Neural crest cell (in vitro differentiated cells): ENCODE measurements around the gene PIK3R3. TPM values are rescaled to one million over a fixed set of nuclear protein-coding genes. Genes with fewer than 3 reads are reported as not detected.

Source experiments
- DNase-seq: peaks from one replicate; pipeline ENCODE4 v3.0.0; 2021; ENCODE audit warnings: low read depth, mixed read lengths, low spot score
- H3K27ac Mint-ChIP-seq: one replicate; pipeline ENCODE4 v1.8.0; 2021; ENCODE audit warnings: mild to moderate bottlenecking, mixed read lengths; ENCODE audit not compliant: unreplicated experiment
- H3K27me3 Mint-ChIP-seq: 2 replicates; pipeline ENCODE4 v1.8.0; 2021; ENCODE audit warnings: low read depth, mild to moderate bottlenecking, mixed read lengths
- H3K36me3 Mint-ChIP-seq: 2 replicates; pipeline ENCODE4 v1.8.0; 2021; ENCODE audit warnings: low read depth, mild to moderate bottlenecking, mixed read lengths
- H3K4me1 Mint-ChIP-seq: 2 replicates; pipeline ENCODE4 v1.8.0; 2021; ENCODE audit warnings: mixed read lengths
- H3K4me3 Mint-ChIP-seq: one replicate; pipeline ENCODE4 v1.8.0; 2021; ENCODE audit warnings: mild to moderate bottlenecking, mixed read lengths
- H3K9me3 Mint-ChIP-seq: 2 replicates; pipeline ENCODE4 v1.8.0; 2021; ENCODE audit warnings: mixed read lengths
- CTCF ChIP-seq: fragments of 200-600 bp; sonication (generic); conservative IDR thresholded peaks from 2 replicates; pipeline ENCODE4 v1.5.0; 2021; ENCODE audit warnings: antibody characterized with exemption, mild to moderate bottlenecking
- total RNA-seq: library from RNA; stranded (reverse); gene quantifications from 2 replicates; pipeline ENCODE4 v1.2.1, GENCODE V29; 2021

Gene PIK3R3
- total RNA-seq, 1 donor from 2014 or later, result 92.2 TPM

- no peak for DNase-seq
- H3K36me3 Mint-ChIP-seq, result no peaks in the 10 kb centered on the region
- H3K27me3 Mint-ChIP-seq, result no peaks in the 10 kb centered on the region
- H3K4me1 Mint-ChIP-seq, result peaks cover 3% of the 10 kb centered on the region
- no peak within 1 kb of the TSS for H3K4me3 Mint-ChIP-seq
- H3K27ac Mint-ChIP-seq, result no peak within 1 kb of the TSS
- no peak for TF ChIP-seq CTCF
- no peaks in the 10 kb centered on the region for H3K9me3 Mint-ChIP-seq
Observed at GRCh38 chr1:46176211-46176865, 43.9 kb upstream of the PIK3R3 start, which contains the start of gene P3R3URF. P3R3URF (minus strand) TSS chr1:46176488; CDS start chr1:46176471, 17 bp downstream.

GRCh38 chr1:46175243-46175642, 42.8 kb upstream of the PIK3R3 start:
- Mint-ChIP-seq H3K4me3 (no peak overlapping the region), H3K27ac (no peak overlapping the region), H3K36me3 (no peaks in the 10 kb centered on the region), H3K27me3 (no peaks in the 10 kb centered on the region), H3K9me3 (no peaks in the 10 kb centered on the region), H3K4me1 (peaks cover 3% of the 10 kb centered on the region)
- DNase-seq, result no peak
- no peak for TF ChIP-seq CTCF

- Mint-ChIP-seq H3K36me3 (no peaks in the 10 kb centered on the region), H3K4me1 (peaks cover 3% of the 10 kb centered on the region), H3K27me3 (no peaks in the 10 kb centered on the region), H3K9me3 (no peaks in the 10 kb centered on the region), H3K27ac (no peak within 1 kb of the TSS), H3K4me3 (no peak within 1 kb of the TSS)
- no peak for TF ChIP-seq CTCF
- DNase-seq, result no peak
Observed at GRCh38 chr1:46174448-46175231, 42.2 kb upstream of the PIK3R3 start, which contains the start of gene TSPAN1. TSPAN1 (plus strand) TSS chr1:46175087; CDS start chr1:46181108, 6,021 bp downstream.

GRCh38 chr1:46173361-46173856, 41.0 kb upstream of the PIK3R3 start:
- Mint-ChIP-seq H3K9me3 (no peaks in the 10 kb centered on the region), H3K4me1 (peaks cover 3% of the 10 kb centered on the region), H3K36me3 (no peaks in the 10 kb centered on the region), H3K27ac (no peak overlapping the region), H3K4me3 (no peak overlapping the region), H3K27me3 (no peaks in the 10 kb centered on the region)
- TF ChIP-seq CTCF, result no peak
- DNase-seq, result no peak

GRCh38 chr1:46172321-46172720, 39.9 kb upstream of the PIK3R3 start:
- H3K4me1 Mint-ChIP-seq, result peaks cover 3% of the 10 kb centered on the region
- DNase-seq, result no peak
- H3K27me3 Mint-ChIP-seq, result peaks cover 4% of the 10 kb centered on the region
- H3K9me3 Mint-ChIP-seq, result no peaks in the 10 kb centered on the region
- no peaks in the 10 kb centered on the region for H3K36me3 Mint-ChIP-seq
- TF ChIP-seq CTCF, result no peak
- H3K27ac Mint-ChIP-seq, result no peak overlapping the region
- H3K4me3 Mint-ChIP-seq, result no peak overlapping the region
